HG02840 (cell line): ENCODE measurements around the gene MPRIP.
"Not testable (repeated sequence)": the region's sequence is repeated elsewhere in the genome, so short reads cannot be mapped to it uniquely, and the experiment has no call there.

Experiments
- ATAC-seq: cut with Tn5 transposase; IDR thresholded peaks from one replicate; pipeline ENCODE4 v1.9.1; 2021; ENCODE audit warnings: mild to moderate bottlenecking, moderate library complexity, moderate number of reproducible peaks; ENCODE audit not compliant: unreplicated experiment, low FRiP score

Gene MPRIP

GRCh38 chr17:17121162-17121561 is 78.9 kb downstream of the MPRIP start:
- ATAC-seq: no peak

- ATAC-seq: no peak
These were observed 80.7 kb downstream of the MPRIP start for GRCh38 chr17:17122781-17123483.

- ATAC-seq: no peak
These were observed 82.1 kb downstream of the MPRIP start for GRCh38 chr17:17124341-17124740.

GRCh38 chr17:17125136-17126084 is 83.2 kb downstream of the MPRIP start:
- no peak for ATAC-seq

- ATAC-seq: no peak
These were observed 84.2 kb downstream of the MPRIP start for GRCh38 chr17:17126131-17127110.

- ATAC-seq: no peak
These were observed 84.9 kb downstream of the MPRIP start for GRCh38 chr17:17127156-17127555.

GRCh38 chr17:17127730-17128291 is 85.6 kb downstream of the MPRIP start:
- ATAC-seq: no peak

GRCh38 chr17:17128476-17129075 is 86.3 kb downstream of the MPRIP start:
- ATAC-seq: no peak

GRCh38 chr17:17129466-17129865 is 87.2 kb downstream of the MPRIP start:
- no peak for ATAC-seq

GRCh38 chr17:17130077-17130844 is 88.0 kb downstream of the MPRIP start:
- no peak for ATAC-seq

- ATAC-seq: no peak
These were observed 89.6 kb downstream of the MPRIP start for GRCh38 chr17:17131839-17132238.

- no peak for ATAC-seq
These were observed 90.5 kb downstream of the MPRIP start for GRCh38 chr17:17132746-17133145.

- ATAC-seq: no peak
These were observed 92.0 kb downstream of the MPRIP start for GRCh38 chr17:17134051-17134956.

GRCh38 chr17:17134957-17135333 is 92.7 kb downstream of the MPRIP start:
- ATAC-seq: no peak

GRCh38 chr17:17136221-17136620 is 94.0 kb downstream of the MPRIP start:
- ATAC-seq: not testable (repeated sequence)

GRCh38 chr17:17137731-17138585 is 95.7 kb downstream of the MPRIP start:
- ATAC-seq: no peak

- ATAC-seq: no peak
These were observed 97.8 kb downstream of the MPRIP start for GRCh38 chr17:17139972-17140589.
